ENCODE measurements around the gene BPIFB4.

DNA sequence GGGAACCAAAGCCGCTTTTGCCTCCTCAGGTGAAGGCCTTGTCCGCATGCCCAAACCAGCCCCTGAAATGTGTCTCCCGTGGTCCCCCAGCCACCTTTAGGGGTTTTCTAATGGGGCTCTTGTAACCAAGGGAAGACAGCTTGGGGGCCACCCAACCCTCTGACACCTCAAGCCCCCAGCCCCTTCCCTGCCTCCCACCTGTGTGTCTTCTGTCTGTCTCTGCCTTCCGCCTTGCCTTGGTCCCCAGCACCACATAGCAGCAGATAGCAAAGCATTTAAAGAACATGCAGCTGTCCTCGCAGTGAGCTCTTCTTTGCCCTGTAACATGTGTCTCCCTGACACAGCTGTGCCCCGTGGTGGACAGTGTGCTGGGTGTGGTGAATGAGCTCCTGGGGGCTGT lies 16.2 kb upstream of the BPIFB4 start:
- TF ChIP-seq EZH2 (IDR thresholded peaks at IDR 0.05; ENCODE audit: insufficient read depth, poor library complexity, severe bottlenecking) (no peak), EZH2phosphoT487 (IDR thresholded peaks at IDR 0.05; ENCODE audit: insufficient read depth, low read depth) (no peak)

All from GM23248 (cell line).